Measurements from ENCODE around the gene PRSS50.

Gene PRSS50

DNA sequence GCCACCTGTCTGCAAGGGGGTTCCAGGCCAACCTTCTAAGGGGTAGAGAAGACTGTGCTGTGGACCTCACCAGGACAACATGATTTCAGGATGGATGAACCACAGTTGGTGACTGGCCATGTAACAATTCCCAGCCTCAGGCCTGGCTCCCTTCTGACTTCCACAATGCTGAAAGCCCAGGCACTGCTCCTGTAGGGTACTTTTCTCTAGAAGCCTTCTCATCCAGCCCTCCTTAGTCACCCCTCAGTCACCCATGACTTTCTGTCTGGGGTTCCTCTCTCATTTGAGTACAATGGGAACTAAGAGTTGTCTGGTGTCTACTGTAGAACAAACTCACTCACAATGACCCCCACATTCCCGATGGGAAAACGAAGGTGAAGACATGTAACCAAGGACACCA lies 32.8 kb downstream of the PRSS50 start:
- DNase-seq: no peak

DNA sequence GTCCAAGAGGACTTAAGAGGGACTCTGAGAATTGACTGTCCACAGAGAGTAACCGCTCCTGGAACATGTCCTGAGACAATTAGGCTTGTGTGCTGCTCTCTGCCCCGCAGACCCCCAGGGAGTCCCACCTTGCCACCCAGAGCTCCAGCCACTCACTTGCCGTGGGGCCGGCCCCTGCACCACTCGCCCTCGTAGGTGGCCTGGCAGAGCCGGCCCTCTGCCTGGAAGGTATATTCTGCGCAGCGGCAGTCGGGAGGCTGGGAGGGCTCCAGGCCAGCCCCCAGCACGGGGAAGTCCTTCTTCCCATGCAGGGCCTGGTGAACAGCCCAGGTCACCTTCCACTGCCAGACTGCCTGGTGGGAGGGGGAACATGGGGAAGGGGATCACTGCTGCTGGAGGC lies 34.7 kb downstream of the PRSS50 start:
- DNase-seq: no peak

DNA sequence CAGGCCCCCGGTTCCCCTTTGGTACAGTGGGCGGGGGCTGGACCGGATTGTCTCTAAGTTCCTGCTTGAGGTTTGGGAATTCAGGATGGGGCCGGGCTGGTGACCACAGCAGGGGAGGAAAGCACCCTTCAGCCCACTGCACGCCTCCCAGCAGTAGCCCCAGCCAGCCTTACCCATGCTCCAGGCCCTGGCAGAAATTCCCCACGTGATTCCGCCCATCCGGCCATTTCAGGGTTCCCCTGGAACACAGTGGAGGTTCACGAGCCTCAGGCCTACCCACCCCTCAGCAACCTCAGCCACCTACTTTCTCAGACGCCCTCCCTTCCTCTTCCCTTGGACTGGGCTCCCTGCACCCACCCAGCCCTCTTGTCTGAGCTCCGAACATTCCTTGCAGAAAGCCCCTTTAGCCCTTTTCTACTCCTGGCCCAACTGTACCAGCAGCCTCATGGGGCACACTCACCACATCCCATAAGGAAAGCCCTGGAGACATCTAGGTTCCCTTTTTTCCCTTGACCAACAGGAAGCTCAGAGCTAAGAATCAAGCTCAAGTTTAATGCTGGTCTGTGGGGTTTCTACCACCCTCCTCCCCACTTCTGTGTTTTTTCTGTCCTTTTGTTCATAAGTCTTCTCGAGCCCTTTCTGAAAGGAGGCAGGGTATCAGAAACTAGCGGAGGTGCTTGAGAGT lies 35.7 kb downstream of the PRSS50 start:
- DNase-seq: no peak

DNA sequence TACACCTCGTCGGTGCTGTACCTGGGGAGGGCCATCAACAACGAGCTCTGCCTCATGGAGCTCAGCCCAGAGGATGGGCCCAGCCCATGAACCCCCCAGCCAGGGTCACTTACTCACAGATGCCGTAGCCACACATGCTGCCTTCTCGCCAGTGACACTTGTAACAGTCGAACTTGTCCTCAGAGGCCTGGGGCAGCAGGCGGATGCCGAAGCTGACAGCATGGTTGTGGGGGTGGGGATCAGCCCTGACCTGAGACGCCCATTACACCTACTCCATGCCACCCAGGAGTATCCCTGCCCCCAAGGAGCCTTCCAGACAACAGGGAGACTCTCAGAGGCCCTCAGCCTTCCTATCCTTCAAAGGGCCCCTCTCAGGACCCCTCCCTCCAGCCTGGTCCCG lies 36.3 kb downstream of the PRSS50 start:
- DNase-seq: no peak

DNA sequence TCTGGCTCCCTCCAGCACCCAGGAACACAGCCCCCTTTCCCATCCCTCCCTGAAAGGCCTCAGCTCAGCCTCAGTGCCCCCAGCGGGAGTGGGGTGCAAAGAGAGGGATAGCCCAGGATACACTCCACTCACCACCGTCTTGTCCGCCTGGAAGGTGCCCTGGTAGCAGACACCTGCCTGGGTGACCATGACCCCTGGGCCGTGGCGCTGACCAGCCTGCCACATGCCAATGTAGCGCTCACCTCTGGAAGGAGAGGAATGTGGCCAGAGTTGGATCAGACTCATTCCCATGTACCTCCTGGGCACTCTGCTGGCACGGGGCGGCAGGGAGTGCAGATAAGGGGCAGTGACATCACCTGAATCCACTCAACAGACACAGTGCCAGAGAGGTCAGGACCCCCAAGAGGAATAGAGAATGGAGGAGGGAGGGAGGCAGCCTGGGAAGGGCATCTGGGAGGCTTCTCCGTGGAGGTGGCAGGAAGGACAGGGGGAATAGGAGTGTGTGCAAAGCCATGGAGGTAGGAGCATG lies 37.3 kb downstream of the PRSS50 start:
- no peak for DNase-seq

DNA sequence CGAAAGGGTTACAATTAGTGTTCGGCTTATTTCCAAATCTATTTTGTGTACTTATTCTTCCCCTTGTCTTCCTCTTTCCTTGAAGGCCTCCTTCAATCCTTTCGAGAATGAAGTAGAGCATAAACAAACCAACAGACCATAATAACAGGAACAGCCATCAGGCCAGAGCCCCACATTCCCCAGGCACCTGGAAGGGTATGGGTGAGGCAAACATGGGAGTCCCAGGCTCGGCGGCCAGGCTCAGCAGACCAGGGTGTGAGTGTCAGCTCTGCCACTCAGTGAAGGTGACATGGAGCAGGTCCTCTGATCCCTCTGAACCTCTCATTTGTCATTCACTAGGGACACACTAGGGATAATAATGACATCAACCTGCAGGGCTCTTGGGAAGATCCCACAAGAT lies 38.0 kb downstream of the PRSS50 start:
- DNase-seq: no peak

DNA sequence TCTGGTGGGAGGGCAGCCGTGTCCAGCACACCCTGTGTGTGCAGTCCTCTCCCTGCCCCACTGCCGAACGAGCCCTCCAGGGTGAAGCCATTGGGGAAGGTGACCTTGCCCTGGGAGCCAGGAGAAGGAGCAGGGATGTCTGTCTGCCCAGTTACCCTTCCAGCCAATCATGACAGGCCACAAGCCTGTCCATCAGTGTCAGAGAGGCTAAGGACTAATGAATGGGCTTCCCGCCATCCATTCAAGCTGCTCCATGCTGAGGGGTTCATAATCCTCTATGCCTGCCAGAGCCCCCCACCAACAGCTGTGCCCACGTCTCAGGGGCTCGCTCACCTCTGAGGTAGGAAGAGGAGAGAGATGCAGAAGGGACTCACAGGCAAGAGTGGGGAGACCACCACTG lies 39.4 kb downstream of the PRSS50 start:
- DNase-seq: no peak

DNA sequence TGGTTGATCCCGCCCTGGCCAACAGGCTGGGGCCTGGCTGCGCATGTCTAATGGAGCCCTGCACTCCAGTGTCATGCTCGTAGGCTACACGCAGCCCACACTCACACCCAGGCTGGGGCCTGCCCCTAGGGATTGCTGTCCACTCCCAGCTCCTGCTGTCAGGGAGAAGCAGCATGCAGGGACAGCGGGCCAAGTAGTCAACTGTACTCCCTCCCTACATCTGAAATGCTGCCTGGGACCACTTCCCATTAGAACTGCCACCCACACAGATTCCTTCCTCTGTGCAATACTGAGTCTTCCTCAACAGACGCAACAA lies 40.3 kb downstream of the PRSS50 start:
- peak; percentile 68 for DNase-seq

DNA sequence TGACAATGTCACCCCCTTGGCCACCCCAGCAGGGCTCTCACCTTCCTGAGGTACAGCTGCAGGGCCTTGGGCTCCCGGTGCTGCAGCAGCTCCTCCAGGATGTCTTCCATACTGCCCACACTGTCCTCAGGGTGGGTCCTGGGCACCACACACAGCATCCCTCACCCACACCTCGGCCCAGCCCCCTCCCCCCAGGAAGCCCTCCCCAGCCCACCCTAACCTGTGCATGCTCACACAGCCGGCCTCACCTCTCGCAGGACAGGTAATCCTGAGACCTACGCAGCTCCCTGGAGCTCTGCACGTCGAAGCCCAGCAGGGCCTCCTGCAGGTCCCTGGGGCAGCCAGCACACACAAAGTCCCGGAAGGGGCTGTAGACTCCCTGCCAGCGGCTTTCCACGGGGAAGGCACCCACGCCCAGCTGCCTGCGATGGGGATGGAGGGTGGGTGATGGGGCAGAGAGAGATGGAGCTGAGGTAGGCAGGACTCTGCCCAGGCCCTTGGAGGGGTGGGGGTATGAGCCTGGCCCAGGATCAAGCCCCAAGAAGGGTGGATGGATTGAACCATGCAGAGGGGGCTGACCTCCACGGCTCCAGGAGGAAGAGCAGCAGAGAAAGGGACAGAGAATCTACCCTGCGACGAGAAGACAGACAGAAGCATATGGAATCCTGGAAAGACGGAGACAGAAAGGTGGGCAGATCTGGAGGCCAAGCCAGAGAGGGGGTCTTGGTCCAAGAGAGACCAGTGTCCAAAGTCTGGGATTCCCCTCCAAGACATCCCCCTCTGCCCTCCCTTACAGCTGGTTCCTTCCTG lies 40.9 kb downstream of the PRSS50 start:
- DNase-seq: no peak

DNA sequence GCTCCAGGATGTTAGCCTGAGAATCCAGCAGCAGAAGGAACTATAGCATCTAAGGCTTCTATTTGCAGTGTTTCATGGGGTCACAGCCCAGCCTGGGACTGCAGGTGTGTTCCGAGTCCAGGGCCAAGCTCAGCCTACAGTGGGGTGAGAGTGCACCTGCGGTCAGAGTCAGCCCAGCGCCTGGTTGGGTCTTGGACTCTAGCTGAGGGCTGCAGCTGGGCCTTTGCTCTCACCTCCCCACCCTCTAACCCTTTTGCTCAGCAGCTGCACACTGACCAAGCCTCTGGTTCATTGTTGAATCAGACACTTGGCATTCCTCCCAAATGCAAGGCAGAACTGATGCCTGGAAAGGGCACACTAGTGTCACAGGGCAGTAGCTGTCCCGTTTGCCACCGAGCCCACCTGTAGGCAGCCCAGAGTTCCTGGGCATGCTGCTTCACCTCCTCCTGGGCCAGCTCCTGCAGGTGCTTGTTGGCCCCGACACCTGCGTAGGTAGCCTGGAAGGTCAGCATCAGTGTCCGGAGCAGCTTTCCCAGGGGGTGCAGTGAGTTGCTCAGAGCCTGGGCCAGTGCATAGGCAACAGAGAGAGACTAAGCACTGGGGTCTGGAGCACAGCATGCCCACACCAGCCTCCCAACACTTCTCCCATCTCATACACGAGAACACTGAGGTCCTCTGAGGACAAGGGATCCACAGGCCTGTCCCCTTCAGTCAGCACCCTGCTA lies 41.7 kb downstream of the PRSS50 start:
- DNase-seq: no peak

DNA sequence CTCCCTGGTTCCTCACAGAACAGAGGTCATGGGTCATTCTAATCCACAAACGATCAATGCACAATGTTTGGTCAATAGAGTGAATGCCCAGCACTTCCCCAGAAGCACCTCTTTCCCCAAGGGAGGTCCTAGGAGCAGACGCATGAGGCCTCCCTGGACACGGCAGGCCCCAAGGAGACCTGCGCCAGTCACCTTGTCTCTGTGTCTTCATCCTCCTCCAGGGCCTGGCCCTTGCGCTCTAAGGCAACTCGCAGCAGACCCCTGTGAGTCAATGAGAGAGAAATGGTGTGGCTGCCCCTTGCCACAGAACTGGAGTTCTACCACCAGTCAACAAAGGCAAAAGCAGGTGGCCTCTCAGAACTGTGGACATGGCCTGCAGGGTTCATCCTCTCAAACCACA lies 42.2 kb downstream of the PRSS50 start:
- no peak for DNase-seq

DNA sequence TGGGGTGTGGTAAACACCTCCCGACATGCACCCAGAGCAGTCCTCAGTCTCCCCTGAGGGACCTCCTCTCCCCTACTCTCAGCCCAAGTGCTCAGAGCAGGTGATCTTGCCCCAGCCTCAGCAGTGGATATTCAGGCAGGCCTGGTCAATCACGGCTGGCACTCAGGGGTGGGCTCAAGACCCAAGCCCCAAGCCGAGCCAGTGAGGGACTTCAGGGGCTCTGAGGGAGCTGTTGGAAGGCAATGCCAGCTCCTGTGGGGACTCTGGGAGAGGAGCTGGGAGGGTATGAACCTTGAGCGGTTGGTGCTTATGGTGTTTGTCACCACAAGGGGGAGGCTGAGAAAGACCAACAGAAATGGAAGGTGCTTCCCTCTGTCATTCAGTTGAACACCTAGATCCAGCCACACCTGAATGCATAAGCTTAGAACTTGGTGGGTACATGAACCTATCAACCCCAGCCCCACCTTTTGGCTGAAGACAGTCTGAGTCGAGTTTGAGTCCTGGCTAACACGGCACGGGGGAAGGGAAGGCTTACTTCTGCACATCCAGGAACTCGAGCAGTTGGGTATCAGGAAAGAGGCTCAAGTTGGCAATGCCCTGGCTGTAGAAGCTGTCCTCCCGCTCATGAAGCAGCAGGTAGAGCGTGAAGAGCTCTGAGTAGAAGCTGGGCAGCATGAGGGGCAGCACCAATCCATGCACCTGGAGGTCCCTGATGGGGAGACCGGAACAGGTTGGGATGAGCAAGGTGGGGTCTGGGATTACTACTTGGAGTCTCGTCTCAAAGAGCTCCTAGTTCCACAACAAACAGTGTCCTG lies 43.4 kb downstream of the PRSS50 start:
- no peak for DNase-seq

DNA sequence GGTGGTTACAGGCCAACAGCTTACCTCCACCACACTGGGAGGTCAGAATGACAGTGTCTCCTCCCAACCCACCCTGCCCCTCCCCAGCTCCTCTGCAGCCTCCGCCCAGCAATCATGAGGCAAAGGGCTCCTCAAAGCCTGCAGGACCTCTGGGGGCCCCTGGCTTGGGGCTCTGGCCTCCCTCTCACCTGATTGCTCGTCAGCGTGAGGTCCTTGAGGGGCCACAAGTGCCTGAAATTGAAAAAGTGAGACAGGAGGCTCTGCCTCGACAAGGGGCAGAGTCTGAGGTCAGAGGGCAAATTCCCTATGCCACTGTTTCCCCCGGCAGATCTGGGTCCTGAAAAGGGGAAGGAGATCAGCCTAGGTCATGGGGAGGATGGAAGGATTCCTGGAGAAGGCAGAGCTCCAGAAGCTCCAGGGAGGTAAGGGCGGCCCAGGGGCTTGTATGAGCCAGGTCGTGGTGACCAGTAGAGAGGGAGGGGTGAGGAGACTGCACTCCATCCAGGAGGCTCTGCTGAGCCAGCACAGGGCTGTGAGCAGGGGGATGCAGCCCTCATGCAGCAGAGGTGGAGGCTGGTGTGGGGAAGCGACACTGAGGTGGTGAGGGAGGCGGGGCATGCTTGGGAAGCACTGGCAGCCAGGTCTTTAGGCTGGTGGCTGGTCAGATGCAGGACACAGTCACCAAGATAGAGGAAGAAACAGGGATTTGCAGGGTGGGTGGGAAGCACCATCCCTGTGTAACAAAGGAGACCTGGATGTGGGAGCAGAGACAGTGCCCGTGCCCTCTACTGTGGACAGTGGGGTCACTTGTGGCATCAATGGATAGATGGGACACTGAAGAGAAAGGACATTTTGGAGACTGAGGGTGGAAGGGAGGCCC lies 44.3 kb downstream of the PRSS50 start:
- peak; percentile 11 for DNase-seq

DNA sequence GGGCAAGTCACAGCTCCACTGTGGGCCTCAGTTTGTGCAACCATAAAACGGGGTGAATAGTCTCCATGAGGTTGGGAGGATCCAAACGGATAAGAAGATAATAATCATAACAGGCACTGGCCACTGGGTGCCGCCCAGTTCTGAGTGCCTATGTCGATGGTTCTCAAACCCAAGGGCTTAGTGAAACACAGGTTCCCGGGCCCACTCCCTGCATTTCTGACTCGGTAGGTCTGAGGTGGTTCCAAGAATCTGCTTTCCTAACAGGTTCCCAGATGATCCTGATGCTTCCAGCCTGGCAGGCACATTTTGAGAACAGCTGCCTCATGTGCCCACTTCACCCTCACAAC lies 45.3 kb downstream of the PRSS50 start:
- DNase-seq: peak; percentile 4

DNA sequence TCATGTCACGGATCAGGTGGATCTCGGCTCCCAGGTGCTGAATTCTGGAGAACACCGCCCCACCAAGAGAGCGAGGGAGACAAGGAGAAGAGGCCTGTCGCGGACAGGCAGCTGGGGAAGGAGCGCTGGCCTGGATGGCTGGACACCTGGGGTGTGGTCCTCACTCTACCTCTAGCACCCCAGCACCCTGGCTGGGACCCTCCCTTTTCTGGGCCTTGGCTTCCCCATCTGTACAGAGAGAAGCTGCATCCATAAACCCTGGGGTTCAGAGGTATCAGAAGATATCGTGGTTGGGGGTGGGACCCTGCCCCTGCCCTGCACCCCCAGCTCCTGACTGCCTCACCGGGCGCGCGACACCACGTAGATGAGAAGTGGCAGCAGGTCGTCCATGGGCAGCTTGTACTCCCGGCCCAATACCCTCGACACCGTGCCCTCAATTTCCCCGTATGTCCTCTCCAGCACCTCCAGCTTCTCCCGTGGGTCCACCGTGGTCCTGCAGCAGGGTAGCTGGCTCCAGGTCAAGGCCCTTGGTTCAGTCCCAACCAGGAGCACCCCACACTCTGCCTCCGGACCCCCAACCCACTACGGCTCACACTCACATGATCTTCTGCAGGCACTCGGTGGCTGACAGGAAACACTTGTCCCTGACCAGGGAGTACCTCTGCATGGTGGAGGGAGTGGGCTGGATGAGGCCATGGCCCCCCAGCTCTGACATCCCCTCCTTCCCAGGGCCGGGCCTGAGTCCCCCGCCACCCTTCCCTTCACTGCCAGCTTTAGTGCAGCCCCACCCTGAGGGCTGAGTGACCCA lies 45.9 kb downstream of the PRSS50 start:
- DNase-seq: peak; percentile 12

DNA sequence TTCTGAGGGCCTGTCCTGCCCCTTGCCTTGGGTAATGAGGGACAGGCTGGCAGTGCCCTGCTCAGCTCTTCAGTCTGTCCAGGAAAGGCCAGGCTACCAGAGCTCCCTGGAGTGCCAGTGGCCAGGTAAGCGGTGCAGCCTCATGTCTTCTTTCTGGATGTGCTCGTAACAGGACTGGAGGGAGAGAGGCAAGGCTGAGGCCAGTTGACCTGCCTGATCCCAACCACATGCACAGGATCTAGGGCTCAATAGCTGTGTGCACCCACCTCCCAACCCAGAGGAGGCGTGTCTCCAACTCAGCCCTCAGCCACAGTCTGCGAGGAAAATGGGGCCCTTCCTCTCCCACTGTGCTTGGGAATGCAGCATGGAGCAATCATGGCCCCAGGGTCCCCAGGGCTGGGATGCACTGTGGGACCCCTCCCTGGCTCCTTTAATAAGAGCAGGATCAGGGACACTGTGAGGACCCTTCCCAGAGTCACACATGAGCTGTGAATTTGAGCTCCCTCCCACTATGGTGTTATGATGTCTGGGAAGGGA lies 46.7 kb downstream of the PRSS50 start:
- peak; percentile 5 for DNase-seq

DNA sequence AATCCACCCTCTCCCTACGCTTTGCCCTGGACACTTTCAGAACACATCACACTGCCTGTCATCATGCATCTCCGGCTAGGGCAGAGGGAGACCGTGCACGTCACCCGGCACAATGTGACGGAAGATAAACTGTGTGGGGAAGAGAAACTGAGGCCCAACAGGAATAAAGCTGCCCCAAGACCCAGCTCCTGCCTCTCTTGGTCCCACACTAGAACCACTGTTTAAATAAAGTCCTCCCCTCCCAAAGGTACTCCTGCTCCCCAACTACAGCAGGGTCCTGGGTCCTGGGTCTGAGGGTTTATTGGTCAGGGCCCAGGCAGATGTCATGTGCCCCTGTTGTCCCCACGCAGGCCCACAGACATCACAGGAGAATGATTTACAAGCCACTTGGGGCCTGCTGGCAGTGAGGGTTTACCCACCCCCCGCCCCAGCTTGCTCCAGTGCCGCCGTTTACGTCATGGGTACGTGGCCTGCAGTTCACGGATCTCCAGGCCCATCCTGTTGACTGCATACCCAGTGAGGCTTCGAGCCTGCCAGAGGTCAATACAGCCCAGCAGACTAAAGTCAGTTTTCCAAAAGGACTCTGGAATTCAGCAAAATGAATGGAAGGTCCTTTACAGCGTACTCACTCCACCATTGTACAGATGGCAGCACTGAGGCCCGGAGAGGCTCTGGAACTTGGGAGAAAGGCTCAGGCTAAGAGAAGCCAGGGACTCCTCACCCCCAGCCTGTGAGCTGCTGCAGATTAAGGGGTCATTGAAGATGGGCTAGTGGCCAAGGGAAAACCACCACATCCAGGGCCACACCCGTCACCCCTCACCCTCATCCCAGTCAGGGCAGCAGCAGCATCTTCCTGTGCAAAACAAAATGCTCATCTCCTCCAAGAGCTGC lies 47.4 kb downstream of the PRSS50 start:
- DNase-seq: peak; percentile 10

DNA sequence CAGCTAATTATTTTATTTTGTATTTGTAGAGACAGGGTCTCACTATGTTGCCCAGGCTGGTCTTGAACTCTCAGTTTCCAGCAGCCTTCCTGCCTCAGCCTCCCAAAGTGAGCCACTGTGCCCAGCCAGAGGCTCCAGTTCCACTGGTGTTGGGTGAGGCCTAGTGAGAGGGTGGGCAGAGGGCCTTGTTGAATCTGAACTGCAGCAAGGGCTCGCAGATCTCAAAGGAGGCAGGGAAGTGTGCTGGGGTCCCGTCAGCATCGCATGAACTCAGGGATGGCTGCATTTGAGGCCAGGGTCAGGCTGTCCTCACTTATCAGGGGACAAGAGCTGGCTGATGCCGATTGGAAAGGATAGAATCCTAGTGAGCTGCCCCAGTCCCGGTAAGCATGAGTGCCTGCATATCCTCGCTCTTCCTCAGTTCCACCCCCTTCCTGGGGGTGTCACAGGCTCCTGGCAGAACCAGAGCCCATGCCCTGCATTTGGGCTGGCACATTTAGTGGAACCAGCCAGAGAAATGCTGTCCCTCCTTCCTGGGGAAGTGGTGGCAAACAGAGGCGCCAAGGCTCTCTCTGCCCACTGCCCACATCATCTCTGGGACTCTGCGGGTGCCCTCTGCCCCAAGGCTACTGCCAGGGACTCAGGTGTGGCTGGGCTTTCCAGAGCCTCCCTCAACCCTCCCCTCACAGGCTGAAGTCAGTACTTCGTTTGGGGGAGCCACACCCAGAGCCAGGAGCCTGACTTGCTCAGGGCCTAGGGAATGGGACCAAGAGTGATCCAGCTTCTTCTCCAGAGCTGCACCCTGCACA lies 48.3 kb downstream of the PRSS50 start:
- peak; percentile 9 for DNase-seq

DNA sequence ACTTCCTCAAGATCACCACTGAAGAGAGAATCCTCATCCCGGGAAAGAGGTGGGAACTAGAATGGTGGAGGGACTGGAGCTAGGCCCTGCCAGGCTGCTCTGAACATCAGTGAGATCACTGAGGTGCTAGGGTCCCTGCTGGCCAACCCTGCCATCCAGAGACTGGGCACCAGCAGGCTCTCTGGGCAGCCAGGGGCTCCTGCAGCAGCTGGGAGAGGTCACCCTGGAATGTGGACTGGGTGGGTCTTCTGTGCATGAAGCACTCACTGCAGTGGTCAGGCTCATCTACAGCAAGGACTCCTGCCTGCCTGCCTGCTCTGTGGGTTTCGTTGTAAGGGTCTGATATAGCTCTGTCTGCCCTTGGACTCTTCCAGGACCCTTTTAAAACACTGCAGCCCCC lies 49.1 kb downstream of the PRSS50 start:
- DNase-seq: no peak
